CD4-positive, alpha-beta T cell treated with Interleukin-21 for 1 hour (primary cell): ENCODE measurements around the gene NR3C2.

Experiments used
- DNase-seq: peaks from one replicate; pipeline ENCODE4 v3.0.0-alpha.2; 2020

NR3C2 gene

GRCh38 chr4:148441986-148442831 lies at the start of gene NR3C2:
Gene NR3C2, minus strand, starts transcription at chr4:148442414.
- DNase-seq = peak; percentile 99

- no peak for DNase-seq
Observed at GRCh38 chr4:148487181-148487580, 45.0 kb upstream of the NR3C2 start.

- DNase-seq = no peak
Observed at GRCh38 chr4:148481636-148482035, 39.4 kb upstream of the NR3C2 start.

- no peak for DNase-seq
Observed at GRCh38 chr4:148477276-148477675, 35.1 kb upstream of the NR3C2 start.

GRCh38 chr4:148469938-148470337 lies 27.7 kb upstream of the NR3C2 start:
- DNase-seq = no peak

- DNase-seq = no peak
Observed at GRCh38 chr4:148454835-148455234, 12.6 kb upstream of the NR3C2 start.

GRCh38 chr4:148453833-148454232 lies 11.6 kb upstream of the NR3C2 start:
- no peak for DNase-seq

GRCh38 chr4:148452970-148453369 lies 10.8 kb upstream of the NR3C2 start:
- DNase-seq = no peak

GRCh38 chr4:148449921-148450320 lies 7.7 kb upstream of the NR3C2 start:
- no peak for DNase-seq

- DNase-seq = no peak
Observed at GRCh38 chr4:148448141-148448540, 5.9 kb upstream of the NR3C2 start.

GRCh38 chr4:148447681-148448080 lies 5.5 kb upstream of the NR3C2 start:
- DNase-seq = peak; percentile 65

GRCh38 chr4:148445860-148446330 lies 3.7 kb upstream of the NR3C2 start:
- no peak for DNase-seq

- peak; percentile 77 for DNase-seq
Observed at GRCh38 chr4:148445071-148445859, 3.1 kb upstream of the NR3C2 start.

GRCh38 chr4:148444296-148445070 lies 2.3 kb upstream of the NR3C2 start:
- peak; percentile 58 for DNase-seq

GRCh38 chr4:148443512-148444295 lies 1.5 kb upstream of the NR3C2 start:
- peak; percentile 44 for DNase-seq

GRCh38 chr4:148442832-148443511 lies 758 bp upstream of the NR3C2 start:
- DNase-seq = no peak

- DNase-seq = no peak
Observed at GRCh38 chr4:148441624-148441985, 609 bp downstream of the NR3C2 start.

GRCh38 chr4:148438047-148438446 lies 4.2 kb downstream of the NR3C2 start:
- no peak for DNase-seq

- DNase-seq = no peak
Observed at GRCh38 chr4:148437439-148437838, 4.8 kb downstream of the NR3C2 start.

GRCh38 chr4:148436512-148436911 lies 5.7 kb downstream of the NR3C2 start:
- DNase-seq = no peak

GRCh38 chr4:148435654-148436406 lies 6.4 kb downstream of the NR3C2 start:
- no peak for DNase-seq
